ENCODE measurements around the gene PARK7. TPM values are rescaled to one million over a fixed set of nuclear protein-coding genes. Genes with fewer than 3 reads are reported as not detected.

PARK7 gene
- total RNA-seq, 2 experiments from 2014 or later = 138 to 306 TPM

GRCh38 chr1:8009043-8010002 is 47.8 kb downstream of the PARK7 start:
- H3K4me2 ChIP-seq (ENCODE audit: low read length) = no peak overlapping the region
- no peaks in the 10 kb centered on the region for H3K79me2 ChIP-seq (ENCODE audit: insufficient read depth, low read depth, low read length)
- H3K4me1 ChIP-seq (ENCODE audit: insufficient read depth, low read length, poor library complexity, severe bottlenecking) = no peaks in the 10 kb centered on the region
- intact Hi-C loops (cut with micrococcal nuclease; ENCODE audit: unreplicated experiment) = no loop called here
- no peak overlapping the region for H3K4me3 ChIP-seq (ENCODE audit: low read depth, low read length, poor library complexity, severe bottlenecking)
- H2AFZ ChIP-seq (ENCODE audit: low read length) = no peak overlapping the region
- ChIA-PET CTCF (ENCODE audit: unreplicated experiment) (no interaction called here), POLR2A (no interaction called here)
- BruUV-seq (replicated peaks) = no TSS peak
- no peaks in the 10 kb centered on the region for H3K9me2 ChIP-seq (ENCODE audit: insufficient read depth, low read length)
- H4K20me1 ChIP-seq (ENCODE audit: insufficient read depth, low read length) = no peaks in the 10 kb centered on the region
- no peak overlapping the region for H3K27ac ChIP-seq (ENCODE audit: low read depth, low read length, poor library complexity, severe bottlenecking)
- no peaks in the 10 kb centered on the region for H3K36me3 ChIP-seq (ENCODE audit: insufficient read depth, low read length)
- DNase-seq (ENCODE audit: low spot score) = no peak
- H3K9me3 ChIP-seq (ENCODE audit: low read length) = no peaks in the 10 kb centered on the region
- no peak for TF ChIP-seq CTCF (conservative IDR thresholded peaks at IDR 0.05; ENCODE audit: low read length)
- no peak for TF ChIP-seq EZH2phosphoT487 (IDR thresholded peaks at IDR 0.05; ENCODE audit: borderline replicate concordance, low read depth, low read length)

GRCh38 chr1:8010080-8010664 is 48.7 kb downstream of the PARK7 start:
- no peak overlapping the region for H3K4me3 ChIP-seq (ENCODE audit: low read depth, low read length, poor library complexity, severe bottlenecking)
- TF ChIP-seq EZH2phosphoT487 (IDR thresholded peaks at IDR 0.05; ENCODE audit: borderline replicate concordance, low read depth, low read length) = no peak
- no peak for TF ChIP-seq CTCF (conservative IDR thresholded peaks at IDR 0.05; ENCODE audit: low read length)
- no peak overlapping the region for H2AFZ ChIP-seq (ENCODE audit: low read length)
- H3K79me2 ChIP-seq (ENCODE audit: insufficient read depth, low read depth, low read length) = no peaks in the 10 kb centered on the region
- POLR2A ChIA-PET = no interaction called here
- no TSS peak for BruUV-seq (replicated peaks)
- CTCF ChIA-PET (ENCODE audit: unreplicated experiment) = no interaction called here
- H3K9me3 ChIP-seq (ENCODE audit: low read length) = no peaks in the 10 kb centered on the region
- H3K27ac ChIP-seq (ENCODE audit: low read depth, low read length, poor library complexity, severe bottlenecking) = no peak overlapping the region
- DNase-seq (ENCODE audit: low spot score) = no peak
- no peak overlapping the region for H3K4me2 ChIP-seq (ENCODE audit: low read length)
- H3K4me1 ChIP-seq (ENCODE audit: insufficient read depth, low read length, poor library complexity, severe bottlenecking) = no peaks in the 10 kb centered on the region
- intact Hi-C loops (cut with micrococcal nuclease; ENCODE audit: unreplicated experiment) = no loop called here
- no peaks in the 10 kb centered on the region for H4K20me1 ChIP-seq (ENCODE audit: insufficient read depth, low read length)
- H3K9me2 ChIP-seq (ENCODE audit: insufficient read depth, low read length) = no peaks in the 10 kb centered on the region
- H3K36me3 ChIP-seq (ENCODE audit: insufficient read depth, low read length) = no peaks in the 10 kb centered on the region

GRCh38 chr1:8011016-8011415 is 49.5 kb downstream of the PARK7 start:
- intact Hi-C loops (cut with micrococcal nuclease; ENCODE audit: unreplicated experiment) = no loop called here
- Histone ChIP-seq H3K4me2 (ENCODE audit: low read length) (no peak overlapping the region), H3K27ac (ENCODE audit: low read depth, low read length, poor library complexity, severe bottlenecking) (no peak overlapping the region), H3K9me2 (ENCODE audit: insufficient read depth, low read length) (no peaks in the 10 kb centered on the region), H2AFZ (ENCODE audit: low read length) (no peak overlapping the region), H3K4me3 (ENCODE audit: low read depth, low read length, poor library complexity, severe bottlenecking) (no peak overlapping the region), H3K9me3 (ENCODE audit: low read length) (no peaks in the 10 kb centered on the region), H4K20me1 (ENCODE audit: insufficient read depth, low read length) (no peaks in the 10 kb centered on the region), H3K4me1 (ENCODE audit: insufficient read depth, low read length, poor library complexity, severe bottlenecking) (no peaks in the 10 kb centered on the region), H3K36me3 (ENCODE audit: insufficient read depth, low read length) (no peaks in the 10 kb centered on the region), H3K79me2 (ENCODE audit: insufficient read depth, low read depth, low read length) (no peaks in the 10 kb centered on the region)
- CTCF ChIA-PET (ENCODE audit: unreplicated experiment) = no interaction called here
- no TSS peak for BruUV-seq (replicated peaks)
- no peak for TF ChIP-seq EZH2phosphoT487 (IDR thresholded peaks at IDR 0.05; ENCODE audit: borderline replicate concordance, low read depth, low read length)
- TF ChIP-seq CTCF (conservative IDR thresholded peaks at IDR 0.05; ENCODE audit: low read length) = no peak
- POLR2A ChIA-PET = no interaction called here
- DNase-seq (ENCODE audit: low spot score) = no peak
